HEK293 (cell line): ENCODE results near the gene CFAP45.

Experiments used
- CTCF ChIA-PET: fragments of 350-600 bp; formaldehyde crosslinking; extraction: SDS; loops from one replicate; lab custom pipeline; 2021; ENCODE audit warnings: antibody characterized with exemption; lab: Yijun Ruan, JAX
- POLR2A ChIA-PET: fragments of 300-600 bp; formaldehyde crosslinking; extraction: SDS; loops from one replicate; lab custom pipeline; 2020; ENCODE audit warnings: antibody characterized with exemption, inconsistent platforms; lab: Yijun Ruan, JAX
- H3K27ac ChIP-seq: fragments of 200-500 bp; sonication (Bioruptor generic); 2 replicates; pipeline ENCODE4 v1.5.1; 2014; ENCODE audit warnings: low read depth, low read length, control low read depth, inconsistent platforms; ENCODE audit errors: extremely low read depth
- H3K36me3 ChIP-seq, 2 experiments: fragments of 200-500 bp in 1 of 2; sonication (Bioruptor generic) in 1 of 2; 1 replicate in 1 of 2; 2 replicates in 1 of 2; pipeline ENCODE4 v1.5.1; 2014 to 2017; ENCODE audit warnings: inconsistent platforms in 2 of 2, low read length in 2 of 2; ENCODE audit not compliant: control insufficient read depth in 2 of 2, insufficient read depth in 1 of 2
- H3K4me1 ChIP-seq: fragments of 200-500 bp; sonication (Bioruptor generic); 2 replicates; pipeline ENCODE4 v1.5.1; 2014; ENCODE audit warnings: mild to moderate bottlenecking, low read length, inconsistent platforms; ENCODE audit not compliant: control insufficient read depth, insufficient read depth
- H3K4me3 ChIP-seq: 2 replicates; pipeline ENCODE4 v1.5.1; 2011; ENCODE audit warnings: low read depth, mild to moderate bottlenecking, control low read depth, low read length, moderate library complexity
- H3K9me3 ChIP-seq: fragments of 200-500 bp; sonication (Bioruptor generic); 2 replicates; pipeline ENCODE4 v1.5.1; 2014; ENCODE audit warnings: low read depth, low read length, inconsistent platforms; ENCODE audit not compliant: control insufficient read depth, insufficient read depth
- IKZF3 ChIP-seq: fragments of 450-650 bp; IDR thresholded peaks from 2 replicates; pipeline ENCODE4 v1.5.0; 2018; ENCODE audit warnings: missing biosample characterization, mild to moderate bottlenecking, missing genetic modification characterization, moderate library complexity
- PRDM1 ChIP-seq: fragments of 450-650 bp; formaldehyde crosslinking; IDR thresholded peaks from 2 replicates; pipeline ENCODE4; 2016; ENCODE audit warnings: missing biosample characterization, missing genetic modification characterization
- TRIM28 ChIP-seq: IDR thresholded peaks from 2 replicates; pipeline ENCODE4 v1.6.1; 2011; ENCODE audit warnings: low read length, control low read depth, borderline replicate concordance
- ZNF121 ChIP-seq: fragments of 450-650 bp; formaldehyde crosslinking; IDR thresholded peaks from 2 replicates; pipeline ENCODE4 v1.5.1; 2016; ENCODE audit warnings: missing biosample characterization, missing genetic modification characterization
- ZNF169 ChIP-seq: fragments of 450-650 bp; formaldehyde crosslinking; IDR thresholded peaks from 2 replicates; pipeline ENCODE4 v1.5.1; 2016; ENCODE audit warnings: missing biosample characterization, missing genetic modification characterization
- ZNF214 ChIP-seq: fragments of 450-650 bp; formaldehyde crosslinking; IDR thresholded peaks from 2 replicates; pipeline ENCODE4 v1.5.1; 2017; ENCODE audit warnings: missing biosample characterization, mild to moderate bottlenecking, missing genetic modification characterization, borderline replicate concordance
- ZNF324 ChIP-seq: fragments of 450-650 bp; formaldehyde crosslinking; IDR thresholded peaks from 2 replicates; pipeline ENCODE4 v1.5.1; 2016; ENCODE audit warnings: missing biosample characterization, missing genetic modification characterization
- ZNF335 ChIP-seq: fragments of 450-650 bp; formaldehyde crosslinking; conservative IDR thresholded peaks from 2 replicates; pipeline ENCODE4 v1.5.1; 2016; ENCODE audit warnings: missing biosample characterization, missing genetic modification characterization
- ZNF341 ChIP-seq: fragments of 450-650 bp; formaldehyde crosslinking; IDR thresholded peaks from 2 replicates; pipeline ENCODE4; 2016; ENCODE audit warnings: low read depth, missing biosample characterization, missing genetic modification characterization
- ZNF354C ChIP-seq: fragments of 450-650 bp; formaldehyde crosslinking; IDR thresholded peaks from 2 replicates; pipeline ENCODE4 v1.5.1; 2016; ENCODE audit warnings: missing biosample characterization, missing genetic modification characterization, low read depth, borderline replicate concordance
- ZNF792 ChIP-seq: fragments of 450-650 bp; formaldehyde crosslinking; IDR thresholded peaks from 2 replicates; pipeline ENCODE4 v1.5.1; 2016; ENCODE audit warnings: missing biosample characterization, missing genetic modification characterization
- TF ChIP-seq, protein P1 (sequence below): fragments of 450-650 bp; formaldehyde crosslinking; IDR thresholded peaks from 2 replicates; pipeline ENCODE4 v1.5.1; 2017; ENCODE audit warnings: missing biosample characterization, missing genetic modification characterization
- TF ChIP-seq, protein P2 (sequence below): fragments of 450-650 bp; formaldehyde crosslinking; conservative IDR thresholded peaks from 2 replicates; pipeline ENCODE4 v1.5.1; 2016; ENCODE audit warnings: low read depth, missing biosample characterization, missing genetic modification characterization
- TF ChIP-seq, protein P3 (sequence below): fragments of 450-650 bp; formaldehyde crosslinking; IDR thresholded peaks from 2 replicates; pipeline ENCODE4 v1.5.1; 2016; ENCODE audit warnings: missing biosample characterization, missing genetic modification characterization
- TF ChIP-seq, protein P4 (sequence below): fragments of 450-650 bp; formaldehyde crosslinking; IDR thresholded peaks from 2 replicates; pipeline ENCODE4 v1.5.1; 2016; ENCODE audit warnings: missing biosample characterization, missing genetic modification characterization
- TF ChIP-seq, protein P5 (sequence below): fragments of 450-650 bp; formaldehyde crosslinking; IDR thresholded peaks from 2 replicates; pipeline ENCODE4 v1.5.1; 2016; ENCODE audit warnings: missing biosample characterization, missing genetic modification characterization
- TF ChIP-seq, protein P6 (sequence below): fragments of 450-650 bp; formaldehyde crosslinking; IDR thresholded peaks from 2 replicates; pipeline ENCODE4 v1.5.1; 2016; ENCODE audit warnings: missing biosample characterization, missing genetic modification characterization

CFAP45 gene

DNA sequence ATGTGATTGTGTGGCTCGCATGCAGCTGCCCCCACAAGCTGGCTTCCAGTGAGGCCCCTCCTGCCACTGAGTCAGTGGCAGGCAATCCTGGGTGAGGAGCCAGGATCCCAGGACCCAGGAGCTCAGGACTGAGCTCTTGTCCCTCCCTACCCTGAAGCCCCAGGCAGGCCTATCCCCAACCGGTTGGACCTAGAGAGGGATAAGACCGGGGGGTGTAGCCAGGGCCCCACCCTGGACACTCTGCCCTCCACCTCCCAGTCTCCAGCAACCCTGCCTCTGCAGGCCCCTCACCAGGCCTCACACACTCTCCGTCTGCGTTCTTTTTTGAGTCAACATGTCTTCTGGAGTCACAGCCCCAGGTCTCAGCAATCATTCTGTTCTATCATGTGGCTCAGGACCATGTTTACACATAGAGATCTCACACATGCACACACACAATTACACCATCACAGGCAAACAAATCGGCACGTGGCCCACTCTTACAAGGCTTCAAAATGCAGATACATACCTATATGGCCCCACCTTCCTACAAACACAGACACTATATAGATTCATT, 40.1 kb downstream of the CFAP45 start (continued):
- TF ChIP-seq ZNF214 (tag by site-specific recombination), result no peak
- no peak for TF ChIP-seq ZNF335 (tag by site-specific recombination)
- no peak for TF ChIP-seq ZNF341 (tag by site-specific recombination)
- no peak for TF ChIP-seq ZNF324
- TF ChIP-seq, protein P1, sequence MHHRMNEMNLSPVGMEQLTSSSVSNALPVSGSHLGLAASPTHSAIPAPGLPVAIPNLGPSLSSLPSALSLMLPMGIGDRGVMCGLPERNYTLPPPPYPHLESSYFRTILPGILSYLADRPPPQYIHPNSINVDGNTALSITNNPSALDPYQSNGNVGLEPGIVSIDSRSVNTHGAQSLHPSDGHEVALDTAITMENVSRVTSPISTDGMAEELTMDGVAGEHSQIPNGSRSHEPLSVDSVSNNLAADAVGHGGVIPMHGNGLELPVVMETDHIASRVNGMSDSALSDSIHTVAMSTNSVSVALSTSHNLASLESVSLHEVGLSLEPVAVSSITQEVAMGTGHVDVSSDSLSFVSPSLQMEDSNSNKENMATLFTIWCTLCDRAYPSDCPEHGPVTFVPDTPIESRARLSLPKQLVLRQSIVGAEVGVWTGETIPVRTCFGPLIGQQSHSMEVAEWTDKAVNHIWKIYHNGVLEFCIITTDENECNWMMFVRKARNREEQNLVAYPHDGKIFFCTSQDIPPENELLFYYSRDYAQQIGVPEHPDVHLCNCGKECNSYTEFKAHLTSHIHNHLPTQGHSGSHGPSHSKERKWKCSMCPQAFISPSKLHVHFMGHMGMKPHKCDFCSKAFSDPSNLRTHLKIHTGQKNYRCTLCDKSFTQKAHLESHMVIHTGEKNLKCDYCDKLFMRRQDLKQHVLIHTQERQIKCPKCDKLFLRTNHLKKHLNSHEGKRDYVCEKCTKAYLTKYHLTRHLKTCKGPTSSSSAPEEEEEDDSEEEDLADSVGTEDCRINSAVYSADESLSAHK (tag by site-specific recombination), result no peak
- no peak for TF ChIP-seq IKZF3
- TF ChIP-seq, protein P2, sequence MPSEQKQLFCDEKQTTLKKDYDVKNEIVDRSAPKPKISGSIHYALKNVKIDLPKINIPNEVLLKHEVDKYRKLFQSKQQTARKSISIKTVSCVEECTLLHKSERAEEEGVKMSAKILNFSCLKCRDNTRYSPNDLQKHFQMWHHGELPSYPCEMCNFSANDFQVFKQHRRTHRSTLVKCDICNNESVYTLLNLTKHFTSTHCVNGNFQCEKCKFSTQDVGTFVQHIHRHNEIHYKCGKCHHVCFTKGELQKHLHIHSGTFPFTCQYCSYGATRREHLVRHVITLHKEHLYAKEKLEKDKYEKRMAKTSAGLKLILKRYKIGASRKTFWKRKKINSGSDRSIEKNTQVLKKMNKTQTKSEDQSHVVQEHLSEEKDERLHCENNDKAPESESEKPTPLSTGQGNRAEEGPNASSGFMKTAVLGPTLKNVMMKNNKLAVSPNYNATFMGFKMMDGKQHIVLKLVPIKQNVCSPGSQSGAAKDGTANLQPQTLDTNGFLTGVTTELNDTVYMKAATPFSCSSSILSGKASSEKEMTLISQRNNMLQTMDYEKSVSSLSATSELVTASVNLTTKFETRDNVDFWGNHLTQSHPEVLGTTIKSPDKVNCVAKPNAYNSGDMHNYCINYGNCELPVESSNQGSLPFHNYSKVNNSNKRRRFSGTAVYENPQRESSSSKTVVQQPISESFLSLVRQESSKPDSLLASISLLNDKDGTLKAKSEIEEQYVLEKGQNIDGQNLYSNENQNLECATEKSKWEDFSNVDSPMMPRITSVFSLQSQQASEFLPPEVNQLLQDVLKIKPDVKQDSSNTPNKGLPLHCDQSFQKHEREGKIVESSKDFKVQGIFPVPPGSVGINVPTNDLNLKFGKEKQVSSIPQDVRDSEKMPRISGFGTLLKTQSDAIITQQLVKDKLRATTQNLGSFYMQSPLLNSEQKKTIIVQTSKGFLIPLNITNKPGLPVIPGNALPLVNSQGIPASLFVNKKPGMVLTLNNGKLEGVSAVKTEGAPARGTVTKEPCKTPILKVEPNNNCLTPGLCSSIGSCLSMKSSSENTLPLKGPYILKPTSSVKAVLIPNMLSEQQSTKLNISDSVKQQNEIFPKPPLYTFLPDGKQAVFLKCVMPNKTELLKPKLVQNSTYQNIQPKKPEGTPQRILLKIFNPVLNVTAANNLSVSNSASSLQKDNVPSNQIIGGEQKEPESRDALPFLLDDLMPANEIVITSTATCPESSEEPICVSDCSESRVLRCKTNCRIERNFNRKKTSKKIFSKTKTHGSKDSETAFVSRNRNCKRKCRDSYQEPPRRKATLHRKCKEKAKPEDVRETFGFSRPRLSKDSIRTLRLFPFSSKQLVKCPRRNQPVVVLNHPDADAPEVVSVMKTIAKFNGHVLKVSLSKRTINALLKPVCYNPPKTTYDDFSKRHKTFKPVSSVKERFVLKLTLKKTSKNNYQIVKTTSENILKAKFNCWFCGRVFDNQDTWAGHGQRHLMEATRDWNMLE, result no peak
- TF ChIP-seq ZNF169 (tag by site-specific recombination), result no peak
- TF ChIP-seq TRIM28, result no peak
- no peak for TF ChIP-seq ZNF354C
- no peak for TF ChIP-seq ZNF121 (tag by site-specific recombination)
- TF ChIP-seq, all 188 proteins: peak for 0

DNA sequence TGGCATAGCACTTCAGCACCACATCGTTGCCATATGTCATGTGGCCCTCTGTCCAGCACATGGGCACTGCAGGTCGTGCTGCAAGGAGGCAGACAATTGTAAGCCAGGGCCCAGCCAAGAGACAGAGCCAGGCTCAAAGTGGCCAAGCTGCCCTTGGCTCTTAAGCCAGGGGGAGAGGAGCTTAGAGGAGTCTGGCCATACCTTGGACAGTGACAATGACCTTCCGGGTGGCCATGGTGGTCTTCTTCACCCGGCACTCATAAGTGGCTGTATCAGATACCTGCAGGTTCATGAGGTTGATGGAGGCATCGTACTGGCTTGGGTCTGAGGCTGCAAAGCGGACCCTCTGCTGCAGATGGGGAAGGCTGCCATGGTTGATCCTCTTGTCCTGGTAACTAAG, 42.1 kb downstream of the CFAP45 start:
- no peaks in the 10 kb centered on the region for H3K36me3 ChIP-seq
- TF ChIP-seq PRDM1 (tag by site-specific recombination) (no peak), ZNF792 (tag by site-specific recombination) (no peak)
- TF ChIP-seq, protein P3, sequence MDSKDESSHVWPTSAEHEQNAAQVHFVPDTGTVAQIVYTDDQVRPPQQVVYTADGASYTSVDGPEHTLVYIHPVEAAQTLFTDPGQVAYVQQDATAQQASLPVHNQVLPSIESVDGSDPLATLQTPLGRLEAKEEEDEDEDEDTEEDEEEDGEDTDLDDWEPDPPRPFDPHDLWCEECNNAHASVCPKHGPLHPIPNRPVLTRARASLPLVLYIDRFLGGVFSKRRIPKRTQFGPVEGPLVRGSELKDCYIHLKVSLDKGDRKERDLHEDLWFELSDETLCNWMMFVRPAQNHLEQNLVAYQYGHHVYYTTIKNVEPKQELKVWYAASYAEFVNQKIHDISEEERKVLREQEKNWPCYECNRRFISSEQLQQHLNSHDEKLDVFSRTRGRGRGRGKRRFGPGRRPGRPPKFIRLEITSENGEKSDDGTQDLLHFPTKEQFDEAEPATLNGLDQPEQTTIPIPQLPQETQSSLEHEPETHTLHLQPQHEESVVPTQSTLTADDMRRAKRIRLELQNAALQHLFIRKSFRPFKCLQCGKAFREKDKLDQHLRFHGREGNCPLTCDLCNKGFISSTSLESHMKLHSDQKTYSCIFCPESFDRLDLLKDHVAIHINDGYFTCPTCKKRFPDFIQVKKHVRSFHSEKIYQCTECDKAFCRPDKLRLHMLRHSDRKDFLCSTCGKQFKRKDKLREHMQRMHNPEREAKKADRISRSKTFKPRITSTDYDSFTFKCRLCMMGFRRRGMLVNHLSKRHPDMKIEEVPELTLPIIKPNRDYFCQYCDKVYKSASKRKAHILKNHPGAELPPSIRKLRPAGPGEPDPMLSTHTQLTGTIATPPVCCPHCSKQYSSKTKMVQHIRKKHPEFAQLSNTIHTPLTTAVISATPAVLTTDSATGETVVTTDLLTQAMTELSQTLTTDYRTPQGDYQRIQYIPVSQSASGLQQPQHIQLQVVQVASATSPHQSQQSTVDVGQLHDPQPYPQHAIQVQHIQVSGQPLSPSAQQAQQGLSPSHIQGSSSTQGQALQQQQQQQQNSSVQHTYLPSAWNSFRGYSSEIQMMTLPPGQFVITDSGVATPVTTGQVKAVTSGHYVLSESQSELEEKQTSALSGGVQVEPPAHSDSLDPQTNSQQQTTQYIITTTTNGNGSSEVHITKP (tag by site-specific recombination), result no peak
- TF ChIP-seq, protein P4, sequence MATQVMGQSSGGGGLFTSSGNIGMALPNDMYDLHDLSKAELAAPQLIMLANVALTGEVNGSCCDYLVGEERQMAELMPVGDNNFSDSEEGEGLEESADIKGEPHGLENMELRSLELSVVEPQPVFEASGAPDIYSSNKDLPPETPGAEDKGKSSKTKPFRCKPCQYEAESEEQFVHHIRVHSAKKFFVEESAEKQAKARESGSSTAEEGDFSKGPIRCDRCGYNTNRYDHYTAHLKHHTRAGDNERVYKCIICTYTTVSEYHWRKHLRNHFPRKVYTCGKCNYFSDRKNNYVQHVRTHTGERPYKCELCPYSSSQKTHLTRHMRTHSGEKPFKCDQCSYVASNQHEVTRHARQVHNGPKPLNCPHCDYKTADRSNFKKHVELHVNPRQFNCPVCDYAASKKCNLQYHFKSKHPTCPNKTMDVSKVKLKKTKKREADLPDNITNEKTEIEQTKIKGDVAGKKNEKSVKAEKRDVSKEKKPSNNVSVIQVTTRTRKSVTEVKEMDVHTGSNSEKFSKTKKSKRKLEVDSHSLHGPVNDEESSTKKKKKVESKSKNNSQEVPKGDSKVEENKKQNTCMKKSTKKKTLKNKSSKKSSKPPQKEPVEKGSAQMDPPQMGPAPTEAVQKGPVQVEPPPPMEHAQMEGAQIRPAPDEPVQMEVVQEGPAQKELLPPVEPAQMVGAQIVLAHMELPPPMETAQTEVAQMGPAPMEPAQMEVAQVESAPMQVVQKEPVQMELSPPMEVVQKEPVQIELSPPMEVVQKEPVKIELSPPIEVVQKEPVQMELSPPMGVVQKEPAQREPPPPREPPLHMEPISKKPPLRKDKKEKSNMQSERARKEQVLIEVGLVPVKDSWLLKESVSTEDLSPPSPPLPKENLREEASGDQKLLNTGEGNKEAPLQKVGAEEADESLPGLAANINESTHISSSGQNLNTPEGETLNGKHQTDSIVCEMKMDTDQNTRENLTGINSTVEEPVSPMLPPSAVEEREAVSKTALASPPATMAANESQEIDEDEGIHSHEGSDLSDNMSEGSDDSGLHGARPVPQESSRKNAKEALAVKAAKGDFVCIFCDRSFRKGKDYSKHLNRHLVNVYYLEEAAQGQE (tag by site-specific recombination), result peak; percentile 77
- TF ChIP-seq, protein P5, sequence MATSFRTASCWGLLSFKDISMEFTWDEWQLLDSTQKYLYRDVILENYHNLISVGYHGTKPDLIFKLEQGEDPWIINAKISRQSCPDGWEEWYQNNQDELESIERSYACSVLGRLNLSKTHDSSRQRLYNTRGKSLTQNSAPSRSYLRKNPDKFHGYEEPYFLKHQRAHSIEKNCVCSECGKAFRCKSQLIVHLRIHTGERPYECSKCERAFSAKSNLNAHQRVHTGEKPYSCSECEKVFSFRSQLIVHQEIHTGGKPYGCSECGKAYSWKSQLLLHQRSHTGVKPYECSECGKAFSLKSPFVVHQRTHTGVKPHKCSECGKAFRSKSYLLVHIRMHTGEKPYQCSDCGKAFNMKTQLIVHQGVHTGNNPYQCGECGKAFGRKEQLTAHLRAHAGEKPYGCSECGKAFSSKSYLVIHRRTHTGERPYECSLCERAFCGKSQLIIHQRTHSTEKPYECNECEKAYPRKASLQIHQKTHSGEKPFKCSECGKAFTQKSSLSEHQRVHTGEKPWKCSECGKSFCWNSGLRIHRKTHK (tag by site-specific recombination), result no peak
- TF ChIP-seq, protein P6, sequence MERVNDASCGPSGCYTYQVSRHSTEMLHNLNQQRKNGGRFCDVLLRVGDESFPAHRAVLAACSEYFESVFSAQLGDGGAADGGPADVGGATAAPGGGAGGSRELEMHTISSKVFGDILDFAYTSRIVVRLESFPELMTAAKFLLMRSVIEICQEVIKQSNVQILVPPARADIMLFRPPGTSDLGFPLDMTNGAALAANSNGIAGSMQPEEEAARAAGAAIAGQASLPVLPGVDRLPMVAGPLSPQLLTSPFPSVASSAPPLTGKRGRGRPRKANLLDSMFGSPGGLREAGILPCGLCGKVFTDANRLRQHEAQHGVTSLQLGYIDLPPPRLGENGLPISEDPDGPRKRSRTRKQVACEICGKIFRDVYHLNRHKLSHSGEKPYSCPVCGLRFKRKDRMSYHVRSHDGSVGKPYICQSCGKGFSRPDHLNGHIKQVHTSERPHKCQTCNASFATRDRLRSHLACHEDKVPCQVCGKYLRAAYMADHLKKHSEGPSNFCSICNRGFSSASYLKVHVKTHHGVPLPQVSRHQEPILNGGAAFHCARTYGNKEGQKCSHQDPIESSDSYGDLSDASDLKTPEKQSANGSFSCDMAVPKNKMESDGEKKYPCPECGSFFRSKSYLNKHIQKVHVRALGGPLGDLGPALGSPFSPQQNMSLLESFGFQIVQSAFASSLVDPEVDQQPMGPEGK (tag by site-specific recombination), result no peak
- ChIA-PET CTCF (interaction anchor here (1.0 kb wide), 1 partner anchor 150 kb away, joined by 3 read pairs; no protein-coding TSS in a partner anchor), POLR2A (no interaction called here)
- no peak overlapping the region for H3K27ac ChIP-seq
- H3K4me1 ChIP-seq, result 0 out of 2 replicates have a peak, but pooled peaks cover 4% of the 10 kb centered on the region
- no peak overlapping the region for H3K4me3 ChIP-seq
- H3K9me3 ChIP-seq, result no peaks in the 10 kb centered on the region
